Endothelial cell of umbilical vein (primary cell): Measurements from ENCODE around the gene BACH2. TPM values are rescaled to one million over a fixed set of nuclear protein-coding genes. Genes with fewer than 3 reads are reported as not detected.
A peak's percentile ranks its signal among the peaks of the same experiment; 100 is the strongest.

Experiments used
- BruUV-seq: library from RNA; stranded (reverse); fragments of 400-500 nt; replicated peaks from 2 replicates; lab custom pipeline; 2021; lab: Mats Ljungman, UMichigan
- CTCF ChIA-PET: fragments of 300-600, 350-600 bp; sonication (Branson Sonifier 250); formaldehyde crosslinking; loops from one replicate; lab custom pipeline; 2021; ENCODE audit warnings: antibody characterized with exemption, inconsistent platforms; lab: Charles Lee
- POLR2A ChIA-PET: fragments of 300-600, 350-600 bp; sonication (Branson Sonifier 250); formaldehyde crosslinking; loops from one replicate; lab custom pipeline; 2021; ENCODE audit warnings: antibody characterized with exemption, inconsistent platforms; lab: Charles Lee
- DNase-seq: peaks from one replicate; pipeline ENCODE4 v3.0.0-alpha.2; 2011; ENCODE audit warnings: low read depth, low spot score
- FAIRE-seq: peaks from 2 replicates; lab custom pipeline; 2011; peaks lifted over from hg19 to GRCh38; lab: Jason Lieb, UNC
- H2AFZ ChIP-seq: 2 replicates; pipeline ENCODE4 v1.6.0; 2012; ENCODE audit warnings: low read depth, low read length, control low read depth, inconsistent platforms
- H3K27ac ChIP-seq: 2 replicates; pipeline ENCODE4 v1.5.1; 2011; ENCODE audit warnings: low read depth, mild to moderate bottlenecking, control low read depth, low read length, moderate library complexity; ENCODE audit not compliant: insufficient read depth
- H3K27me3 ChIP-seq, 2 experiments: 2 replicates each; pipeline versions ENCODE4 v1.6.0 to v1.6.1; 2011; ENCODE audit warnings: low read length in 2 of 2, mixed read lengths in 1 of 2; ENCODE audit not compliant: control insufficient read depth in 2 of 2, insufficient read depth in 2 of 2
- H3K36me3 ChIP-seq, 2 experiments: 2 replicates in 1 of 2; 3 replicates in 1 of 2; pipeline ENCODE4 v1.5.1; 2011; ENCODE audit warnings: low read length in 2 of 2, mild to moderate bottlenecking in 1 of 2, moderate library complexity in 1 of 2; ENCODE audit not compliant: control insufficient read depth in 2 of 2, insufficient read depth in 2 of 2; ENCODE audit errors: extremely low read depth in 1 of 2
- H3K4me1 ChIP-seq: 3 replicates; pipeline ENCODE4 v1.5.1; 2011; ENCODE audit warnings: mild to moderate bottlenecking, low read length; ENCODE audit not compliant: control insufficient read depth, insufficient read depth; ENCODE audit errors: extremely low read depth
- H3K4me2 ChIP-seq: 2 replicates; pipeline ENCODE4 v1.6.1; 2011; ENCODE audit warnings: low read length, control low read depth, mixed read lengths; ENCODE audit not compliant: insufficient read depth
- H3K4me3 ChIP-seq, 3 experiments: fragments of 200-600 bp in 1 of 3; sonication (generic), shearing (Covaris generic) in 1 of 3; replicated peaks in 1 of 3; 2 replicates each; pipeline ENCODE4 v1.5.1; 2011 to 2016; ENCODE audit warnings: control low read depth in 3 of 3, low read length in 3 of 3, mild to moderate bottlenecking in 2 of 3, inconsistent platforms in 1 of 3, low read depth in 1 of 3, moderate library complexity in 1 of 3; ENCODE audit not compliant: insufficient read depth in 1 of 3
- H3K79me2 ChIP-seq: 2 replicates; pipeline ENCODE4 v1.6.0; 2012; ENCODE audit warnings: low read length, inconsistent platforms; ENCODE audit not compliant: control insufficient read depth, insufficient read depth
- H3K9ac ChIP-seq: replicated peaks from 2 replicates; pipeline ENCODE3; 2011; ENCODE audit warnings: low read length, control low read depth; ENCODE audit not compliant: insufficient read depth; ENCODE audit errors: extremely low read depth
- H3K9me1 ChIP-seq: replicated peaks from 3 replicates; pipeline ENCODE4 v1.6.0; 2011; ENCODE audit warnings: mild to moderate bottlenecking, low read length; ENCODE audit not compliant: control insufficient read depth, insufficient read depth; ENCODE audit errors: extremely low read depth
- H3K9me3 ChIP-seq: replicated peaks from 2 replicates; pipeline ENCODE4 v1.5.1; 2012; ENCODE audit warnings: low read length, inconsistent platforms; ENCODE audit not compliant: control insufficient read depth, insufficient read depth
- H4K20me1 ChIP-seq: replicated peaks from 2 replicates; pipeline ENCODE3; 2011; ENCODE audit warnings: mild to moderate bottlenecking, low read length; ENCODE audit not compliant: control insufficient read depth, insufficient read depth; ENCODE audit errors: extremely low read depth
- EZH2 ChIP-seq: IDR thresholded peaks from 2 replicates; pipeline ENCODE4 v1.6.1; 2012; ENCODE audit warnings: borderline replicate concordance, low read depth, mild to moderate bottlenecking, moderate library complexity, low read length, inconsistent platforms; ENCODE audit not compliant: severe bottlenecking
- FOS ChIP-seq: IDR thresholded peaks from 2 replicates; pipeline ENCODE4 v1.6.1; 2011; ENCODE audit warnings: mild to moderate bottlenecking, low read length, moderate library complexity, borderline replicate concordance; ENCODE audit not compliant: insufficient read depth
- GATA2 ChIP-seq: IDR thresholded peaks from 2 replicates; pipeline ENCODE4 v1.7.0; 2011; ENCODE audit warnings: low read depth, mild to moderate bottlenecking, moderate library complexity, mixed read lengths, low read length; ENCODE audit not compliant: insufficient read length, insufficient read depth
- JUN ChIP-seq: IDR thresholded peaks from 2 replicates; pipeline ENCODE4 v1.6.1; 2011; ENCODE audit warnings: borderline replicate concordance, low read depth; ENCODE audit not compliant: insufficient read length, insufficient read depth
- MYC ChIP-seq: IDR thresholded peaks from one replicate; pipeline ENCODE4 v1.6.1; 2011; ENCODE audit warnings: mild to moderate bottlenecking, low read depth, low read length
- POLR2AphosphoS5 ChIP-seq: IDR thresholded peaks from 2 replicates; pipeline ENCODE4 v1.6.1; 2012; ENCODE audit warnings: low read depth, mild to moderate bottlenecking, control low read depth, low read length, moderate library complexity; ENCODE audit not compliant: insufficient read depth
- dilution Hi-C: fragments of 300-500 bp; cut with MboI; formaldehyde crosslinking; loops from one replicate; pipeline ENCODE4 v1.15.0; 2019; ENCODE audit warnings: low sequenced_read_pairs; ENCODE audit not compliant: extremely low pct_ligation_motif_present
- intact Hi-C: fragments of 100-400 bp; cut with micrococcal nuclease; formaldehyde crosslinking; loops from one replicate; pipeline ENCODE4 v1.10.0; 2022
- polyA plus RNA-seq, 4 experiments: library from polyadenylated mRNA; depleted of rRNA in 3 of 4; stranded (reverse) in 3 of 4; unstranded in 1 of 4; fragments of >200 nt; gene quantifications; 2 replicates each; pipeline versions ENCODE4 v1.2.1 to v1.2.3, GENCODE V29; 2011 to 2012; ENCODE audit warnings: missing spikeins in 1 of 4
- total RNA-seq: library from RNA; stranded (reverse); gene quantifications from 2 replicates; pipeline ENCODE4 v1.2.3, GENCODE V29; 2021
- TF ChIP-seq, protein P1 (sequence below), 2 donors: IDR thresholded peaks; 1 replicate in 1 of 2; 2 replicates in 1 of 2; pipeline ENCODE4 v1.5.1; 2011; ENCODE audit warnings: low read length in 2 of 2, mild to moderate bottlenecking in 2 of 2, moderate library complexity in 2 of 2, control low read depth in 1 of 2, inconsistent platforms in 1 of 2, low read depth in 1 of 2; ENCODE audit not compliant: insufficient read depth in 1 of 2; ENCODE audit errors: extremely low read depth in 1 of 2
- TF ChIP-seq, protein P2 (sequence below): IDR thresholded peaks from 2 replicates; pipeline ENCODE4 v1.6.1; 2011; ENCODE audit not compliant: insufficient read depth, insufficient read length

The BACH2 gene
- total and polyA plus RNA-seq, 2 donors (not counting 3 experiments of a cell fraction or from before 2014, with no cell fraction given) = 1.7 to 5.6 TPM

DNA sequence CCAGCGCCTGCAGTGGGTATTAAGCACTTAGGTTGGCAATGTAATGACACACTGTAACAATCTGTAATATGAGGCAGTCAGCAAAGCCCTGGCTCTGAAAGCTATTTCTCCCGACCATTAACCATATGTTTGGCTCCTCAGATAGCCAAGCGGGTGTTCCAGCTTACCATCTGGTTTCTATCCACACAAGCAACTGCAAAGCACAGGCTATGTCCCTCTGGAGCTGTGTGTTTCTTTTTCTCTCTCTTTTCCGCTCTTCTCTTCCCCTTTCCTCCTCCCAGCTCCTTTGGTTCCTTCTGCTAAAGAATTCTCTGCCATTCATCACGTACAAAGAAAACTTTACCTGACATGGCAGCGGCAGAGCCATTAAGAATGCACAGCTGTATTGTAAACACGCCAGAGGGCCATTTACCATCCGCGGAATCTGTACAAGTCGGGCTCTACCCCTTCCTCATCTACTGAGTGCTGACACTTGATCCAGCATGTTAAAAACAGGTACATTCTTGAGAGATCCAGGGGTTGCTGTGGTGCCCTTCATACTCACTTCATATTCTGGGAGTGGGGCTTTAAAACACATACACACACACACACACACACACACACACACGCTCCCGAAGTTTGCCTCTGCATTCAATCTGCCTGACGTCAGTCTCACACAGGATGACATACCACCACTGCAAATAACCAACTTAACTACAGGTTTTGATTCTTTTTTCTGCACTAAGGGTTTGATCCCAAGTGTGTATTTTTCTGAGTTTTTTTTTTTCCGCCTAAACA lies 77.2 kb downstream of the BACH2 start:
- H3K27me3 ChIP-seq = no peaks in the 10 kb centered on the region
- DNase-seq (peak; percentile 70), FAIRE-seq (no peak)
- peak overlapping the region; percentile 86 for H3K4me2 ChIP-seq
- H3K27ac ChIP-seq = peak overlapping the region; percentile 99
- H3K4me1 ChIP-seq = peaks cover 48% of the 10 kb centered on the region
- ChIA-PET CTCF (interaction anchor here (0.7 to 2.9 kb wide), 10 partner anchors 8 to 279 kb away, joined by 4 to 16 read pairs (median 6); no protein-coding TSS in a partner anchor), POLR2A (interaction anchor here (0.7 kb wide), 1 partner anchor 149 kb away, joined by 5 read pairs; no protein-coding TSS in a partner anchor)
- intact Hi-C loops (loop anchor here (2.0 to 5.0 kb wide), 6 partner anchors 37 to 1137 kb away; partner anchors contain the start of gene PNRC1), dilution Hi-C loops (no loop called here)
- peak overlapping the region in 1 of 3 experiments; percentile 23 for H3K4me3 ChIP-seq
- no peak for TF ChIP-seq FOS
- TF ChIP-seq GATA2 = no peak
- peak; percentile 29 for TF ChIP-seq JUN
- TF ChIP-seq EZH2 = no peak
- no peak for TF ChIP-seq MYC
- TF ChIP-seq, protein P1, sequence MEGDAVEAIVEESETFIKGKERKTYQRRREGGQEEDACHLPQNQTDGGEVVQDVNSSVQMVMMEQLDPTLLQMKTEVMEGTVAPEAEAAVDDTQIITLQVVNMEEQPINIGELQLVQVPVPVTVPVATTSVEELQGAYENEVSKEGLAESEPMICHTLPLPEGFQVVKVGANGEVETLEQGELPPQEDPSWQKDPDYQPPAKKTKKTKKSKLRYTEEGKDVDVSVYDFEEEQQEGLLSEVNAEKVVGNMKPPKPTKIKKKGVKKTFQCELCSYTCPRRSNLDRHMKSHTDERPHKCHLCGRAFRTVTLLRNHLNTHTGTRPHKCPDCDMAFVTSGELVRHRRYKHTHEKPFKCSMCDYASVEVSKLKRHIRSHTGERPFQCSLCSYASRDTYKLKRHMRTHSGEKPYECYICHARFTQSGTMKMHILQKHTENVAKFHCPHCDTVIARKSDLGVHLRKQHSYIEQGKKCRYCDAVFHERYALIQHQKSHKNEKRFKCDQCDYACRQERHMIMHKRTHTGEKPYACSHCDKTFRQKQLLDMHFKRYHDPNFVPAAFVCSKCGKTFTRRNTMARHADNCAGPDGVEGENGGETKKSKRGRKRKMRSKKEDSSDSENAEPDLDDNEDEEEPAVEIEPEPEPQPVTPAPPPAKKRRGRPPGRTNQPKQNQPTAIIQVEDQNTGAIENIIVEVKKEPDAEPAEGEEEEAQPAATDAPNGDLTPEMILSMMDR (IDR thresholded peaks at IDR 0.05; ENCODE audit: extremely low read depth in 1 of 2, insufficient read depth in 1 of 2, low read depth in 1 of 2, low read length in 2 of 2) = no peak
- TF ChIP-seq, protein P2, sequence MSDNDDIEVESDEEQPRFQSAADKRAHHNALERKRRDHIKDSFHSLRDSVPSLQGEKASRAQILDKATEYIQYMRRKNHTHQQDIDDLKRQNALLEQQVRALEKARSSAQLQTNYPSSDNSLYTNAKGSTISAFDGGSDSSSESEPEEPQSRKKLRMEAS = no peak
- no peak for TF ChIP-seq POLR2AphosphoS5
- H3K36me3 ChIP-seq = no peaks in the 10 kb centered on the region
- H3K9me3 ChIP-seq = no peaks in the 10 kb centered on the region
- no peaks in the 10 kb centered on the region for H3K79me2 ChIP-seq
- peak overlapping the region; percentile 74 for H2AFZ ChIP-seq
- no peaks in the 10 kb centered on the region for H3K9me1 ChIP-seq
- H3K9ac ChIP-seq = peak overlapping the region; percentile 92
- BruUV-seq = TSS peak; percentile 20
- no peaks in the 10 kb centered on the region for H4K20me1 ChIP-seq
